M059J (cell line): Measurements from ENCODE around the gene ZNF143. TPM values are rescaled to one million over a fixed set of nuclear protein-coding genes. Genes with fewer than 3 reads are reported as not detected.

ENCODE experiments used
- DNase-seq: peaks from one replicate; pipeline ENCODE4 v3.0.0-alpha.2; 2012; ENCODE audit warnings: low read depth
- total RNA-seq: library from RNA; depleted of rRNA; stranded (reverse); fragments of >200 nt; shearing (Covaris generic); gene quantifications from 2 replicates; pipeline ENCODE4 v1.2.3, GENCODE V29; 2014

ZNF143 gene
- total RNA-seq, 1 experiment from 2014 or later, result 18.3 TPM

- no peak for DNase-seq
Measured at GRCh38 chr11:9495803-9496514, 35.1 kb downstream of the ZNF143 start.

GRCh38 chr11:9498457-9499078 is 37.8 kb downstream of the ZNF143 start:
- no peak for DNase-seq

GRCh38 chr11:9506489-9507276 is 45.9 kb downstream of the ZNF143 start:
- DNase-seq, result peak; percentile 78

- DNase-seq, result no peak
Measured at GRCh38 chr11:9507277-9507580, 46.4 kb downstream of the ZNF143 start.

- no peak for DNase-seq
Measured at GRCh38 chr11:9509041-9509440, 48.2 kb downstream of the ZNF143 start.

- peak; percentile 39 for DNase-seq
Measured at GRCh38 chr11:9512370-9513019, 51.7 kb downstream of the ZNF143 start.

GRCh38 chr11:9514576-9514975 is 53.8 kb downstream of the ZNF143 start:
- DNase-seq, result peak; percentile 71

GRCh38 chr11:9516113-9516512 is 55.3 kb downstream of the ZNF143 start:
- peak; percentile 14 for DNase-seq

GRCh38 chr11:9518835-9519410 is 58.1 kb downstream of the ZNF143 start:
- DNase-seq, result no peak

GRCh38 chr11:9524001-9524400 is 63.2 kb downstream of the ZNF143 start:
- no peak for DNase-seq

- peak; percentile 64 for DNase-seq
Measured at GRCh38 chr11:9525116-9525515, 64.3 kb downstream of the ZNF143 start.

GRCh38 chr11:9527481-9528135 is 66.8 kb downstream of the ZNF143 start:
- DNase-seq, result peak; percentile 92

GRCh38 chr11:9528136-9528501 is 67.3 kb downstream of the ZNF143 start:
- DNase-seq, result no peak

GRCh38 chr11:9528573-9529333 is 67.9 kb downstream of the ZNF143 start:
- no peak for DNase-seq

GRCh38 chr11:9529334-9529650 is 68.5 kb downstream of the ZNF143 start:
- no peak for DNase-seq

- peak; percentile 71 for DNase-seq
Measured at GRCh38 chr11:9530020-9530621, 69.3 kb downstream of the ZNF143 start.

GRCh38 chr11:9530901-9531625 is 70.3 kb downstream of the ZNF143 start:
- DNase-seq, result no peak

- peak; percentile 45 for DNase-seq
Measured at GRCh38 chr11:9533058-9533457, 72.2 kb downstream of the ZNF143 start.

GRCh38 chr11:9533736-9534473 is 73.1 kb downstream of the ZNF143 start:
- DNase-seq, result no peak
